Stomach smooth muscle (tissue), 2 donors: ENCODE results near the gene GPC3.
A peak's percentile ranks its signal among the peaks of the same experiment; 100 is the strongest.
"Not testable (repeated sequence)": the region's sequence is repeated elsewhere in the genome, so short reads cannot be mapped to it uniquely, and the experiment has no call there.

Experiments
- H3K27ac ChIP-seq: one replicate; pipeline ENCODE4 v1.7.0; 2013; ENCODE audit warnings: mild to moderate bottlenecking, low read length, inconsistent platforms
- H3K27me3 ChIP-seq, 2 donors: one replicate each; pipeline ENCODE4 v1.7.0; 2013; ENCODE audit warnings: low read length in 2 of 2; ENCODE audit not compliant: insufficient read depth in 2 of 2, control insufficient read depth in 1 of 2
- H3K36me3 ChIP-seq, 2 donors: one replicate each; pipeline ENCODE4 v1.7.0; 2013; ENCODE audit warnings: low read length in 2 of 2; ENCODE audit not compliant: control insufficient read depth in 2 of 2, insufficient read depth in 2 of 2
- H3K4me1 ChIP-seq: one replicate; pipeline ENCODE4 v1.7.0; 2013; ENCODE audit warnings: low read length; ENCODE audit not compliant: control insufficient read depth, insufficient read depth
- H3K4me3 ChIP-seq, 2 donors: one replicate each; pipeline ENCODE4 v1.7.0; 2013; ENCODE audit warnings: low read length in 2 of 2
- H3K9ac ChIP-seq, 2 donors: one replicate each; pipeline ENCODE4 v1.7.0; 2013; ENCODE audit warnings: low read length in 2 of 2, mild to moderate bottlenecking in 1 of 2
- H3K9me3 ChIP-seq, 2 donors: one replicate each; pipeline ENCODE4 v1.7.0; 2013; ENCODE audit warnings: low read length in 2 of 2; ENCODE audit not compliant: control insufficient read depth in 2 of 2
- donor health status: healthy.
- donor health status: Pancreatic carcinoma.

The GPC3 gene

GRCh38 chrX:133985164-133985966 is at the start of gene GPC3:
Gene GPC3 (minus strand): TSS chrX:133985594.
- Histone ChIP-seq H3K36me3 (no peaks in the 10 kb centered on the region), H3K27me3 (peaks cover 0 to 8% of the 10 kb centered on the region in 2 donors), H3K4me3 (peak within 1 kb of the TSS in 1 of 2 donors; percentile 70), H3K4me1 (peaks cover 10% of the 10 kb centered on the region), H3K9me3 (no peaks in the 10 kb centered on the region), H3K27ac (no peak within 1 kb of the TSS), H3K9ac (no peak within 1 kb of the TSS)

- H3K4me3 ChIP-seq, result no peak overlapping the region
- H3K4me1 ChIP-seq, result no peaks in the 10 kb centered on the region
- H3K36me3 ChIP-seq, result no peaks in the 10 kb centered on the region
- peaks cover 0 to 2% of the 10 kb centered on the region in 2 donors for H3K27me3 ChIP-seq
- H3K9me3 ChIP-seq, result no peaks in the 10 kb centered on the region
- no peak overlapping the region for H3K27ac ChIP-seq
- H3K9ac ChIP-seq, result no peak overlapping the region
These were observed 47.0 kb upstream of the GPC3 start for GRCh38 chrX:134032441-134032840.

GRCh38 chrX:134026565-134027311 is 41.3 kb upstream of the GPC3 start:
- peaks cover 3% of the 10 kb centered on the region for H3K4me1 ChIP-seq
- peaks cover 0 to 9% of the 10 kb centered on the region in 2 donors for H3K27me3 ChIP-seq
- no peaks in the 10 kb centered on the region for H3K36me3 ChIP-seq
- no peak overlapping the region for H3K9ac ChIP-seq
- H3K4me3 ChIP-seq, result peak overlapping the region; percentile 53 to 65
- no peak overlapping the region for H3K27ac ChIP-seq
- no peaks in the 10 kb centered on the region for H3K9me3 ChIP-seq

- H3K27ac ChIP-seq, result no peak overlapping the region
- no peaks in the 10 kb centered on the region for H3K9me3 ChIP-seq
- no peaks in the 10 kb centered on the region for H3K36me3 ChIP-seq
- H3K4me3 ChIP-seq, result peak overlapping the region; percentile 53 to 65
- peaks cover 0 to 9% of the 10 kb centered on the region in 2 donors for H3K27me3 ChIP-seq
- no peak overlapping the region for H3K9ac ChIP-seq
- H3K4me1 ChIP-seq, result peaks cover 3% of the 10 kb centered on the region
These were observed 40.7 kb upstream of the GPC3 start for GRCh38 chrX:134025986-134026545.

GRCh38 chrX:134024686-134025377 is 39.4 kb upstream of the GPC3 start:
- Histone ChIP-seq H3K27ac (no peak overlapping the region), H3K9me3 (no peaks in the 10 kb centered on the region), H3K27me3 (peaks cover 0 to 9% of the 10 kb centered on the region in 2 donors)

GRCh38 chrX:134023851-134024281 is 38.5 kb upstream of the GPC3 start:
- Histone ChIP-seq H3K36me3 (no peaks in the 10 kb centered on the region), H3K27ac (no peak overlapping the region), H3K9ac (no peak overlapping the region), H3K27me3 (peaks cover 0 to 9% of the 10 kb centered on the region in 2 donors), H3K4me1 (peaks cover 3% of the 10 kb centered on the region), H3K9me3 (no peaks in the 10 kb centered on the region), H3K4me3 (no peak overlapping the region)

More at GRCh38 chrX:134024686-134025377, 39.4 kb upstream of the GPC3 start:
- Histone ChIP-seq H3K36me3 (no peaks in the 10 kb centered on the region), H3K4me1 (peaks cover 3% of the 10 kb centered on the region), H3K4me3 (no peak overlapping the region), H3K9ac (no peak overlapping the region)

- H3K9ac ChIP-seq, result no peak overlapping the region
- no peaks in the 10 kb centered on the region for H3K9me3 ChIP-seq
- H3K36me3 ChIP-seq, result no peaks in the 10 kb centered on the region
These were observed 35.5 kb upstream of the GPC3 start for GRCh38 chrX:134020910-134021309.

GRCh38 chrX:134019567-134020206 is 34.3 kb upstream of the GPC3 start:
- no peak overlapping the region for H3K4me3 ChIP-seq
- no peak overlapping the region for H3K27ac ChIP-seq
- no peaks in the 10 kb centered on the region for H3K4me1 ChIP-seq
- no peaks in the 10 kb centered on the region for H3K9me3 ChIP-seq
- H3K36me3 ChIP-seq, result no peaks in the 10 kb centered on the region
- H3K27me3 ChIP-seq, result peaks cover 0 to 2% of the 10 kb centered on the region in 2 donors
- H3K9ac ChIP-seq, result no peak overlapping the region

More at GRCh38 chrX:134020910-134021309, 35.5 kb upstream of the GPC3 start:
- no peak overlapping the region for H3K4me3 ChIP-seq
- no peak overlapping the region for H3K27ac ChIP-seq
- H3K4me1 ChIP-seq, result no peaks in the 10 kb centered on the region
- H3K27me3 ChIP-seq, result peaks cover 0 to 4% of the 10 kb centered on the region in 2 donors

GRCh38 chrX:134016309-134016708 is 30.9 kb upstream of the GPC3 start:
- H3K36me3 ChIP-seq, H3K9ac ChIP-seq, H3K27me3 ChIP-seq, H3K9me3 ChIP-seq, H3K27ac ChIP-seq, H3K4me3 ChIP-seq, H3K4me1 ChIP-seq: not testable (repeated sequence)

- H3K27me3 ChIP-seq, result not testable (repeated sequence)
These were observed 30.1 kb upstream of the GPC3 start for GRCh38 chrX:134015510-134015909.

More at GRCh38 chrX:134015510-134015909, 30.1 kb upstream of the GPC3 start:
- not testable (repeated sequence) for H3K9ac ChIP-seq, H3K4me1 ChIP-seq, H3K27ac ChIP-seq, H3K36me3 ChIP-seq, H3K4me3 ChIP-seq, H3K9me3 ChIP-seq
